Measurements from ENCODE around the gene CHRM5.

CHRM5 gene

DNA sequence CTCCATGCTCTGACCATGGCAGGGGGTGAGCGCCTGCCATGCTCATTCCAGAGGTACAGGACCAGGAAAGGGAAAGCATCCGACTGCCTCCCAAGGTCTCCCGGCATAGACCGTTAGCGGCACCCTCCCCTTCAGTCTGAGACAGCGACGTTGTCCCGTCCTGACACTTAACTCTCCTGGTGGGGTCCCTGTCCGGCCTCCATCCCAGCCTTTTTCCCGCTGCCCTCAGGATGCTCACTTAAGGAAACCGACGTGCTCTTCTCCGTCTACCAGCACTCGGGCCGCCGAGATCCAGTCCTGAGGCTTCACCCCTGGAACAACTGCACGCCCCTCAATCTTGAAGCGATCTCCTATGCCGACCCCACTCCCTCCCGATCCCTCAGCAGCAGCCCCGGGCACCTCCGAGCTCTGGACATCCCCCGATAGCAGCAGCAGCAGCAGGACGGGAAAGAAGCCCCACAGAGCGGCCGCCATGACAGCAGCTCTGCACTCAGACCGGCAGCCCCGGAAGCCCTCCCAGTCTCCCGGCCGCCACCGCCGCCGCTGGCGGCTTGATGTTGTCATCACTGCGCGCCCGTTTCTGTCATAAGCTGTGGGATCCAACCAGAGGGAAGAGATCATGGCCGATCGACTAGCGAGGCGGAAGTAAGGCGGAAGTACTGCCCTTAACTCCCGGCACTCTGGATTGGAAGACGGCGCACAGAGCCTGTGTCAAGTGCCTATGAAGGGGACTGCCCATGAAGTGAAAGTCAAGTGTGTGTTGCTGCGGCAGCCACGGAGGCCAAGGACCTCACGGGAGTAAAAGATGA, 133.3 kb downstream of the CHRM5 start, which contains the start of the genes EMC7 and PGBD4:
Gene EMC7 (minus strand): TSS at position 497 of the 809 bp plus-strand sequence. CDS start 23 bp downstream, at position 474.
Gene PGBD4 (plus strand): TSS at position 718 of the 809 bp plus-strand sequence. CDS start 449 bp downstream, outside the sequence.
- DNase-seq (ENCODE audit: low read depth), result peak; percentile 96

- DNase-seq (ENCODE audit: low read depth), result no peak
Observed at GRCh38 chr15:34102175-34102925, 134.1 kb downstream of the CHRM5 start.

- DNase-seq (ENCODE audit: low read depth), result no peak
Observed at GRCh38 chr15:34106423-34106822, 138.1 kb downstream of the CHRM5 start.

DNA sequence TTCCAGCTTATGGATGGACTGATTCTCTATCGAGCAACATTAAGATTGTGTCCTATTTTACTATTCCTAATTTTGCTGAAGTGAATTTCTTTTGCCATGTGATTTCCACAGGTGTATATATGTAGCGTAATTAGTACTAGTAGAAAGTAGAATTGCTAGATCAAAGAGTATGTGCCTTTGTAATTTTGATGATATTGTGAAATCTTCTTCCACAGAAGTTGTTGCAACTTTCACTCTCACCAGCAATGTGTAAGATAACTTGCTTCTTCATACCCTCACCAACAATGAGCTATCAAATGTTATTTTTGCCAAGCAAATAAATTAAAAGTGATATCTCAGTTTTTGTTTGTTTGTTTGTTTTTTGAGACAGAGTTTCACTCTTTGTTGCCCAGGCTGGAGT, 139.0 kb downstream of the CHRM5 start:
- DNase-seq (ENCODE audit: low read depth), result no peak

- no peak for DNase-seq (ENCODE audit: low read depth)
Observed at GRCh38 chr15:34109797-34110663, 141.7 kb downstream of the CHRM5 start.

GRCh38 chr15:34111488-34111887, 143.2 kb downstream of the CHRM5 start:
- no peak for DNase-seq (ENCODE audit: low read depth)

DNA sequence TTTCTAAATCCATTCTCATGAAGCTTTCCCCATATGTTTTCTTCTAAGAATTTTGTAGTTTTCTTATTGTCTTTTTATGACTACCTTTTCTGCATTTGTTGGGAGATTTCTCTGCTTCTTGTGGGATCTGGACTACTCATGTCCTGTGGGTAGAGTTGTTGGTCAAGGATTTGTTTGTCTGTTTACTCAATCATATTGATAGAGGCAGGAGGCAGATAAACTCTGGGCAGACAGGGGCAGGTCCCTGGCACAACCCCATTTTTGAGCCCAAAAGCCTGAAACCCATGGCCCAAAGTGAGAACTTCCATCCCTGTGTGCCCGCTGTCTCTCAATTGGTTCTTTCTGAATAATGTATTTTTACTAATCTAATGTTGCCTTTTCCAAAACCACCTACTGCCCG, 145.9 kb downstream of the CHRM5 start:
- no peak for DNase-seq (ENCODE audit: low read depth)

DNA sequence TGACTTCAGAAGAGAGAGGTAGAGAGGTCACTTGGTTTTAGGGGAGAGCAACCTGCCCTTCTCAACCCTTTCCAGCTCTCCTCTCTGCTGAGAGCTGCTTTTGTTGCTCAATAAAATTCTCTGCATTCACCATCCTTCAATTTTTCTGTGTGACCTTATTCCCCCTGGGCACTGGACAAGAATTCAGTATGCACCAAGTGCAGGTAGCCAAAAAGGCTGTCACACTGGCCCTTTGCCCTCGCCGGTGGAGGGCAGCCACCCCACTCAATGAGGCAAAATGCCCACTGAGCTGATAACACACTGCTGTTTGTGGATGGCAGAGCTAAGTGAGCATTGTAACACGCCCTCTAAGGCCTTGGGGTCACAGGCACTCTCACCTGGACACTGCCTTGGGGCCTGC, 146.4 kb downstream of the CHRM5 start:
- DNase-seq (ENCODE audit: low read depth), result no peak

DNA sequence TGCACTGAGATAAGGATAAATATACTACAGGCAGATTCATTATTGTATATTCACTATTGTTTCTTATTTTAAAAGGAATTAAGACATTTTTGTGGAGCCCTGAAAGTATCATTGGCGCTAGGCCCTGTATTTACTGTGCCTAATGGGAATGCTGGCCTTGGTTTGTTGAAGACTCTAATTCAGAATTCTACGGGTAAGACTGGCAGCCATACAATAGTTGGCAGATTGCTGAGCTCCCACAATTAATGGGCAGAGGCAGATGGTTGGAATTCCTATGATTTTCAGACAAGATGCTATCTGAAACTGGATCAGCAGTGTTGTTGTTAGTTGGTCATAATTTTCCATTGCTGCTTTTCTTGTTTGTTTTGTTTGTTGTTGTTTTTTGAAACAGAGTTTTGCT, 148.3 kb downstream of the CHRM5 start:
- DNase-seq (ENCODE audit: low read depth), result no peak

Measured in activated T-cell treated with anti-CD3 and anti-CD28 coated beads for 1 hour (primary cell).